ENCODE measurements around the gene PAPPA. TPM values are rescaled to one million over a fixed set of nuclear protein-coding genes. Genes with fewer than 3 reads are reported as not detected.

PAPPA gene
- total RNA-seq, 2 donors from 2014 or later: 1.8 to 5.7 TPM

GRCh38 chr9:116209414-116210116 lies 56.0 kb downstream of the PAPPA start:
- H3K4me1 ChIP-seq: no peaks in the 10 kb centered on the region
- no peak for TF ChIP-seq CTCF (IDR thresholded peaks at IDR 0.05)

GRCh38 chr9:116212986-116213692 lies 59.5 kb downstream of the PAPPA start:
- no peaks in the 10 kb centered on the region for H3K4me1 ChIP-seq
- TF ChIP-seq CTCF (IDR thresholded peaks at IDR 0.05): no peak
- no peaks in the 10 kb centered on the region for H3K9me3 ChIP-seq
- no peak overlapping the region for H3K4me3 ChIP-seq
- H3K36me3 ChIP-seq: peaks cover 4% of the 10 kb centered on the region
- H3K27ac ChIP-seq: no peak overlapping the region
- H3K27me3 ChIP-seq: no peaks in the 10 kb centered on the region
- DNase-seq (ENCODE audit: low spot score): no peak

More at GRCh38 chr9:116209414-116210116, 56.0 kb downstream of the PAPPA start:
- Histone ChIP-seq H3K27me3 (no peaks in the 10 kb centered on the region), H3K4me3 (no peak overlapping the region), H3K27ac (no peak overlapping the region), H3K9me3 (no peaks in the 10 kb centered on the region), H3K36me3 (peaks cover 4% of the 10 kb centered on the region)
- no peak for DNase-seq (ENCODE audit: low spot score)

DNA sequence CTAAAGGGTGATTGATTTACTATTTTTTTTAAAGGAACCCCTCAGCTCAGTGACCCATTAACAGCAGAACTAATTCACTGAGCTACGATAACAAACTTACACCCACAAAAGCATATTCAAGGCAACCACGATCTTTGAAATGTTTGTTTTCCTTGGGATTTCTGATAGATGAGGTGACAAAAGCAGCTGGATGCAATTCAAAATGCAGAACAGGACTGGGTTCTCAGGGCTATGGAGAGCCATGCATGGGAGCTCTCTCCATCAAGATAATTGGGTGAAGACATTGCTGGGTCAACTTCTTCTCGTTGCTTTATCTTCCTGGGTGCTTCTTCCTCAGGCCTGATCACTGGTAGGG lies 60.1 kb downstream of the PAPPA start:
- H3K27ac ChIP-seq: no peak overlapping the region
- H3K36me3 ChIP-seq: peaks cover 4% of the 10 kb centered on the region
- H3K4me1 ChIP-seq: no peaks in the 10 kb centered on the region
- no peak for DNase-seq (ENCODE audit: low spot score)
- no peak for TF ChIP-seq CTCF (IDR thresholded peaks at IDR 0.05)
- H3K27me3 ChIP-seq: no peaks in the 10 kb centered on the region
- H3K4me3 ChIP-seq: no peak overlapping the region
- no peaks in the 10 kb centered on the region for H3K9me3 ChIP-seq

- no peak for TF ChIP-seq CTCF (IDR thresholded peaks at IDR 0.05)
These were observed 64.8 kb downstream of the PAPPA start for GRCh38 chr9:116218399-116218798.

DNA sequence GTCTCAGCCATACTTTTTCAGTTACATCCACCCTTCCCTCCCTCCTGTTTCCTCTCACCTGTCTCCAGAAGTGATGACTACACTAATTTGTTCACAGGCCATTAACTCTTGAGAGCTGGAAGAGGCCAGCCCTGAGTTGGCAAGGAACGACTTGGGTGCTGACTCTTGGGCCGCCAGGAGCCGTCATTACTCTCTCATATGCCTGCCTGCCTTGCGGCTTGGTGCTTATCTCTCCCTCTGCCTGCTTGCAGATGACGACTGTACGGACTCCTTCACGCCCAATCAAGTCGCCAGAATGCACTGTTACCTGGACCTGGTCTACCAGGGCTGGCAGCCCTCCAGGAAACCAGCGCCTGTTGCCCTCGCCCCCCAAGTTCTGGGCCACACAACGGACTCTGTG lies 66.1 kb downstream of the PAPPA start:
- H3K36me3 ChIP-seq: no peaks in the 10 kb centered on the region
- H3K9me3 ChIP-seq: no peaks in the 10 kb centered on the region
- no peaks in the 10 kb centered on the region for H3K27me3 ChIP-seq
- no peak for TF ChIP-seq CTCF (IDR thresholded peaks at IDR 0.05)
- H3K4me3 ChIP-seq: no peak overlapping the region
- no peak for DNase-seq (ENCODE audit: low spot score)
- H3K27ac ChIP-seq: no peak overlapping the region
- H3K4me1 ChIP-seq: no peaks in the 10 kb centered on the region

More at GRCh38 chr9:116218399-116218798, 64.8 kb downstream of the PAPPA start:
- H3K27ac ChIP-seq: no peak overlapping the region
- no peaks in the 10 kb centered on the region for H3K9me3 ChIP-seq
- H3K27me3 ChIP-seq: no peaks in the 10 kb centered on the region
- no peak for DNase-seq (ENCODE audit: low spot score)
- no peak overlapping the region for H3K4me3 ChIP-seq
- H3K4me1 ChIP-seq: no peaks in the 10 kb centered on the region
- H3K36me3 ChIP-seq: no peaks in the 10 kb centered on the region
